Neural progenitor cell (in vitro differentiated cells): ENCODE measurements around the gene ZNF763.

ENCODE experiments used
- EZH2 ChIP-seq: fragments of 200-600 bp; sonication (generic); IDR thresholded peaks from 2 replicates; pipeline ENCODE4 v1.6.1; 2017; ENCODE audit warnings: antibody characterized with exemption, mild to moderate bottlenecking, moderate library complexity
- TF ChIP-seq, protein P1 (sequence below): fragments of 200-600 bp; sonication (generic); IDR thresholded peaks from 2 replicates; pipeline ENCODE4 v1.5.1; 2017; ENCODE audit warnings: antibody characterized with exemption, mild to moderate bottlenecking

DNA sequence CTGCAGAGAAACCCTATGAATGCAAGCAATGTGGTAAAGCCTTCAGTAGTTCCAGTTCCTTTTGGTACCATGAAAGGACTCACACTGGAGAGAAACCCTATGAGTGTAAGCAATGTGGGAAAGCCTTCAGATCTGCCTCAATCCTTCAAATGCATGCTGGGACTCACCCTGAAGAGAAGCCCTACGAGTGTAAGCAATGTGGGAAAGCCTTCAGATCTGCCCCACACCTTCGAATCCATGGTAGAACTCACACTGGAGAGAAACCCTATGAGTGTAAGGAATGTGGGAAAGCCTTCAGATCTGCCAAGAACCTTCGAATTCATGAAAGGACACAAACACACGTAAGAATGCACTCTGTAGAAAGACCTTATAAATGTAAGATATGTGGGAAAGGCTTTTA, 14.7 kb downstream of the ZNF763 start:
- TF ChIP-seq, protein P1, sequence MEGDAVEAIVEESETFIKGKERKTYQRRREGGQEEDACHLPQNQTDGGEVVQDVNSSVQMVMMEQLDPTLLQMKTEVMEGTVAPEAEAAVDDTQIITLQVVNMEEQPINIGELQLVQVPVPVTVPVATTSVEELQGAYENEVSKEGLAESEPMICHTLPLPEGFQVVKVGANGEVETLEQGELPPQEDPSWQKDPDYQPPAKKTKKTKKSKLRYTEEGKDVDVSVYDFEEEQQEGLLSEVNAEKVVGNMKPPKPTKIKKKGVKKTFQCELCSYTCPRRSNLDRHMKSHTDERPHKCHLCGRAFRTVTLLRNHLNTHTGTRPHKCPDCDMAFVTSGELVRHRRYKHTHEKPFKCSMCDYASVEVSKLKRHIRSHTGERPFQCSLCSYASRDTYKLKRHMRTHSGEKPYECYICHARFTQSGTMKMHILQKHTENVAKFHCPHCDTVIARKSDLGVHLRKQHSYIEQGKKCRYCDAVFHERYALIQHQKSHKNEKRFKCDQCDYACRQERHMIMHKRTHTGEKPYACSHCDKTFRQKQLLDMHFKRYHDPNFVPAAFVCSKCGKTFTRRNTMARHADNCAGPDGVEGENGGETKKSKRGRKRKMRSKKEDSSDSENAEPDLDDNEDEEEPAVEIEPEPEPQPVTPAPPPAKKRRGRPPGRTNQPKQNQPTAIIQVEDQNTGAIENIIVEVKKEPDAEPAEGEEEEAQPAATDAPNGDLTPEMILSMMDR = no peak
- TF ChIP-seq EZH2 = no peak
